Activated CD4-positive, CD25-positive, alpha-beta regulatory T cell treated with anti-CD3 and anti-CD28 coated beads, Interleukin-2, amount 50 U/mL, for 16 hours (primary cell): ENCODE data around the gene MRPS25.

Experiments used
- DNase-seq: peaks from one replicate; pipeline ENCODE4 v3.0.0-alpha.2; 2020; ENCODE audit warnings: low read depth, low spot score

The MRPS25 gene

DNA sequence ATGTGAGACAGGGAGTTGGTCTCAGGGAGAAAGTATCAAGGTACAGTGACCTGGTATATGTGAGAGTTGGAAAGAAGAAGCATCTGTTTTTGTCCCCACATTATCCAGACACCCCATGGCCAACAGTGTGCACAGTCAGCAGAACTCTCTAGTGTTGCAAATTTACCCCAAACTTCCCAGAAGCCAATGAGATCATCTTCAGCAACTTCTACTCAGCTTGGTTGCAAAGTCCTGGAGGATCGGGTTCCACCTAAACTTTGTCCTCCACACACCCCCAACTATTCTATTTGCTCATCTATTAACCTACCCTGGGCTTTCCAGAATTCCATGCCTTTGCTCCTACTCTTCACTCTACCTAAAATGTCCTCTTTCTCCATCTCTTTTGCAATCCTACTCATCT lies 18.1 kb upstream of the MRPS25 start:
- no peak for DNase-seq

DNA sequence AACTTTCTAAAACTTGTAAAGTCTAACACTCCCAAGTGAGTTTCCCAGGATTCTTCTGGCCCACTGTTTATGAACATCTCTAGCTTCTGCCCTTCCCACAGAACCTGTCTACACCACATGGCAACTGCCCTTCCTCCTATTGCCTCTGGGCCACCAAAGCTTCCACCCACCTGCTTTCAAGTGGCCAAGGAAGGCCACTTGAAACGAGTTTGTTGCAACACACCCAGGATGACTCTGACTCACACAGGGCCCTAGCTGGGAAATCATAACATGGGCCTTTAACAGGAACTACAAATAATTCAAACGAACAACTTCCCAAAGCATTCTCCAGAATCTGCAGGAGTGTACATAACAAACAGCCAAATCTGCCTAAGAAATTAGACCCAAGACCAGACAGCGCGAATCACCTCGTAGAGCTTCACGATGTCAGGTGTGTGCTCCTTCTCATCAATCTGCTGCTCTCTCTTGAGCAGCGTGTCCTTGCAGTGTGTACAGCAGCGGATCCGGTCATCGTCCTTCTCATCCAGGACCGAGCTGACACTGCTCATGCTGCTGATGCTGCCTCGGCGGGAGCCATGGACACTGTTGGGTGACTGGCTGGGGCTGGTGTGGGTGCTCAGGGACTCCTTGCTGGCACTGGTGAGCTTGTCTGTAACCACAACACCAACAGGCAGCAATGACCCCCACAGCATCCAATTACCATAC lies 17.0 kb upstream of the MRPS25 start:
- DNase-seq: no peak

DNA sequence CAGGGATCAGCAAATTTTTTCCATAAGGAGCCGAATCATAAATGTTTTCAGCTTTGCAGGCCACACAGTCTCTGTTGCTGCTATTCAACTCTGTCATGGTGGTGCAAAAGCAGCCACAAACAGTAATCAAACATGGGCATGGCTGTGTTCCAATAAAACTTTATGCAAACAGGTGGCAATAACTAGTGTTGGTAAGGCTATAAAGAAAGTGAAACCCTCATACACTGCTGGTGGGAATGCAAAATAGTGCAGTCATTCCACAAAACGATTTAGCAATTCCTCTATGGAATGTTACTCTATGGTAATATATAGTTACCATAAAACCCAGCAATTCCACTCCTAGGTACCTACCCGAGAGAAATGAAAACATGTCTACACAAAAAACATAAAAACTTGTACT lies 14.0 kb upstream of the MRPS25 start:
- DNase-seq: no peak

DNA sequence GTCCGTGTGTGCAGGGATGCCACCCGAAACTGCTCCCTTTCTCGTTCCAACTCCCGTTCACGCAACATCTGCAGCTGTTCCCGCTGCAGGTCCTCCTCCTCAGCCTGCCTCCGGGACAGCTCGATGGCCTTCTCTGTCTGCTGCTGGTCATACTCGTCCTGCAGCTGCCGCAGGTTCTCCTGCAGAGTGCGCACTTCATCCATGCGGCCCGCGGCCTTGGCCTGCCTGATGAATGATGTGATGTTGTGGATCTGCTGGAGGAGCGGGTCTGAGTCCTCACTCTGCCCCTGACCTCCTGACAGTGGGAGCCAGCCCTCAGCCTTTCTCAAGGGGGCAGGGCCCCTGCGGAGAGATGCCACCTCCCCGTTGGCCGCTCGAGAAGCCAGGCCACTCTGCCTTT lies 9.4 kb upstream of the MRPS25 start:
- no peak for DNase-seq

DNA sequence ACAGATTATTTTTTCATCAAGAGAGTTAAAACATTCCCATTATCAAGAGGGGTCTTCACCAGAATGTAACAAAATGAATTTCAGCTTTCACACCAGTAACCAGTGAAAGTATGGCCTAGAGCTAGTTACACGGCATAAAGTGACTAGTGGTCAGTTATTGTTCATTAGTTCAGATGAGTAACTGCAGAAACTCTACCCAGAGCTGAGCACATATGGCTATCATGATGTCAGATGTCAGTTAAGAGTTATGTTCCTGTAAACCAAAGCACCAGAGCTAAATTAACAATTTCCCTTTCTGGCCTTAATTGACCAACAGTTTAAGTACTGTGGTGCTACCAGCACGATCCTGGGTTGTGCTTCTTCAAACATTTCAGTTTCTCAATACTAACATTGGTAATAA lies 6.6 kb upstream of the MRPS25 start:
- no peak for DNase-seq

DNA sequence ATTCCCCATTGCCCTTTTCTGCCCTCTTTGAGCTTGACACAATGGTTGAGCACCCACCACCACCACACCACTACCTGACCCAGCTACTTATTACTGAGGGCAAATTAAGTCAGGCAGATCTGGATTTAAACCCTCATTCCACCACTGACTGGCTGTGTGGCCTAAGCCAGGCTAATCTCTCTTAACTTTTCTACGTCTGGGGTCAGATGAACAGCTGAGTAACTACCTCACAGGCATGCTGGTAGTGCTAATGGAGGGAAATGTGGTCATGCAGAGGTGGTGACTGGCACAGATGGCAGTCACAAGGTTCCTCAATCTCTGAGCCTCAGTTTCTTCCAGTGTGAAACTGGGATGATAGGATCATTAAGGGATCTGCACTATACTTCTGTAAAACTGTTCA lies 4.3 kb upstream of the MRPS25 start:
- no peak for DNase-seq

DNA sequence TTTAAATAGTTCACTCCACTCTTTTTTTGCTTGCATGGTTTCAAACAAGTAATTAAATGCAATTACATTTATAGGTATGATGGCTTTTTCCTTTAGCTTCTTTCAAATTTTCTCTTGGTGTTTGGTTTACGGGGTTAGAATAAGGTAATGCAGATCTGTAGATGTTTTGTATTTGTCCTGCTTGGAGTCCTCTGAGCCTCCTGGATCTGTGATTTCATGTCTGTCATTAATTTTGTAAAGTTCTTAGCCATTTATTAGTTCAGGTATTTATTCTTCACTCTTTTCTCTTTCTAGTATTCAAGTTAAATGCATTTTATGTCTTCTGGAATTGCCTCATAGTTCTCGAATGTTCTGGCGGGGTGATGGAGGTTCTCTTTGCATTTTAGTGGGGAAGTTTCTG lies 1.4 kb upstream of the MRPS25 start:
- no peak for DNase-seq

DNA sequence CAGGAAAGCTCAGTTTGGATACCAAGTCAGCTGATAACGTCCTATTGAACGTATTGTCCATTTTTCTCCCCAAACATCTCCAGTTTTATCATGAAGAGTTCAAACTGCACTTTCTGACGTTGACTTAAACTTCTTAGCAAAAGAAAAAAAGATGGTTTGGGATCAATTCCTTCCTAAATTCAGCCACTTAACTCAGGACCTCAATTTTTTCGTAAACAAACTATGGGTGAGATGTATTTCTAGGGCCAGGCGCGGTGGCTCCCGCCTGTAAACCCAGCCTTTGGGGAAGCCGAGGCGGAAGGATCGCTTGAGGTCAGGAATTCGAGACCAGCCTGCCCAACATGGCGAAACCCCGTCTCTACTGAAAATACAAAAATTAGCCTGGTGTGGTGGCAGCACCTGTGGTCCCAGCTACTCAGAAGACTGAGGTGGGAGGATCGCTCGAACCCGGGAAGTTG lies 464 bp upstream of the MRPS25 start:
- no peak for DNase-seq

DNA sequence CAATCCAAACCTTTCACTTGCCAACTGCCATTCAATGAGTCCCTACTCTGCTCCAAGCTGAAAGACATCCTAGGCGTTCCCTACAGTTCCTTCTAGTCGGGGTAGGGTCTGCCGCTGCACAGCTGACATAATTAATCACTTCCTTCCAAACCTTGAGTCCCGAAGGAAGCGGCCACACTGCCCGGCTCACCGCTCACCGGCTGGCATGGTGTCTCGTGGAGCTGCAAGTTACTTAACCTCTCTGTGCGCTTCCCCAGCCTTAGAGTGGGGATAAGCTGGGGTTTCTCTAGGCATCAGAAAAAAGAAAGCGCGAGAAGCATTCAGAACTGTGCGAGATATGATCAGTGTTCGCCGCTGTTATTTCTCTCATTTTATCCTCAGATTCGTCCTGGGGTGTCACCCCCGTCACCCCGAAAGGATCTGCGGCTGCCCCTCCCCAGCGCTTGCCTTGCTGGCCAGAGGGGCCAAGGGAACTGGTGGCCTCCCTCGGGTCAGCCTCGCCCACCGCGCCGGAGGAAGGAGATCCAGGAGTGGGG lies 748 bp downstream of the MRPS25 start:
- DNase-seq: no peak

DNA sequence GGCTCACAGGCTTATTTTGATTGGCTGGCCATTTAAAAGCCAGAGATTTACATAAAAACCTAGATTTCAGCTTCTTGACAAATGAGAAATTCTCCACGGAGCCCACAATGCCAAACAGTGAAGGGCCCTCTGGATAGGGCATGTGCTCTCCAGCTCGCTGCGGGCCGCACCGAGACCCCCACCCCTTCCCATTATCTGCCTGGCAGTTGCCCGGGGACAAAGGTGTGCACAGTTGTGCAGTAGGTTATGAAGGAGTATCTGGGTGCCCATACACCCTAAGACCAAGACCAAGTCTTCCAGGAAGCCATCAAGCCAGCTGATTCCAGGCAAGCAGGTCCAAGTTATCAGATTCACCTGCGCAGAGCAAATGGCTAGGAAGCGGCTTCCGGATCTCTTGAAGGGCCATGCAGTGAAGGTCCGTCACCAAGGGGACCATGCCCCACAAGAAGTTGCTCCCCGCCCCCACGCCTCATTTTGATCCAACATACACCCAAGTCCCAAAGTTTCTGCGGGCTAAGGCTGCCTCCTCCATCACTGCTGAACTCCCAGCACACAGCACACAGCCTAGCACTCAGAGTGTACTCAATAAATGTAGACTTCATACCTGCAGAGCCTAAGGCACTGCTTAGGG lies 1.3 kb downstream of the MRPS25 start:
- no peak for DNase-seq

DNA sequence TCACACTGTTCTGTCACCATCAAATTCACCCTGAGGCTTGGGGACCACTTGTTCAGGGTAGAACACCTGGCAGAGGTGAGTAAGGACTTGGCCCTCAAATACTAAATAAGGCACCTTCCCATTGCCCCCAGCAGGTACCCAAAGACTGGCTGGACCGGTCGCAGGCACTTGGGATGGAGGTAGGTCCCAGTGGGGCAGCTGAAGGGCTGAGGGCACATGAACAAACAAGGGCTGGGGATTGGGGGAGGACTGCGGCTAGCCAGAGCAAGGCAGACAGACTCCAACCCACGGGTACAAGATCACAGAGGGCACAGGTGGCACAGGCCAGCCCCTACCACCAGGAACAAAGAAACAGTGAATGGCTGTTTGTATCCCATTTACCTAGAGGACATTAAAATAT lies 1.9 kb downstream of the MRPS25 start:
- DNase-seq: no peak

DNA sequence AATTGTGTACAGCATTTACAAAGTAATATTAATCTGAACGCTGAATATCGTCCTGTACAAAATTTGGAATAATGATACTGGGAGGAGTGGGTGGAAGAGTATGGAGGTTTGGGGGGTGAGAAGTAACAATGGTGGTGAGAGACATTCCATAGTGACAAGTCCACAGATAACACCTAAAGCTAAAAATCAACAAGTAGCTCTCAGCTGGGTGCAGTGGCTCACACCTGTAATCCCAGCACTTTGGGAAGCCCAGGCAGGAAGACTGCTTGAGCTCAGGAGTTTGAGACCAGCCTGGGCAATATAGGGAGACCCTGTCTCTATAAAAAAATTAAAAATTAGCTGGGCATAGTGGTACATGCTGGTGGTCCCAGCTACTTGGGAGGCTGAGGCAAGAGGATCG lies 5.1 kb downstream of the MRPS25 start:
- DNase-seq: no peak

DNA sequence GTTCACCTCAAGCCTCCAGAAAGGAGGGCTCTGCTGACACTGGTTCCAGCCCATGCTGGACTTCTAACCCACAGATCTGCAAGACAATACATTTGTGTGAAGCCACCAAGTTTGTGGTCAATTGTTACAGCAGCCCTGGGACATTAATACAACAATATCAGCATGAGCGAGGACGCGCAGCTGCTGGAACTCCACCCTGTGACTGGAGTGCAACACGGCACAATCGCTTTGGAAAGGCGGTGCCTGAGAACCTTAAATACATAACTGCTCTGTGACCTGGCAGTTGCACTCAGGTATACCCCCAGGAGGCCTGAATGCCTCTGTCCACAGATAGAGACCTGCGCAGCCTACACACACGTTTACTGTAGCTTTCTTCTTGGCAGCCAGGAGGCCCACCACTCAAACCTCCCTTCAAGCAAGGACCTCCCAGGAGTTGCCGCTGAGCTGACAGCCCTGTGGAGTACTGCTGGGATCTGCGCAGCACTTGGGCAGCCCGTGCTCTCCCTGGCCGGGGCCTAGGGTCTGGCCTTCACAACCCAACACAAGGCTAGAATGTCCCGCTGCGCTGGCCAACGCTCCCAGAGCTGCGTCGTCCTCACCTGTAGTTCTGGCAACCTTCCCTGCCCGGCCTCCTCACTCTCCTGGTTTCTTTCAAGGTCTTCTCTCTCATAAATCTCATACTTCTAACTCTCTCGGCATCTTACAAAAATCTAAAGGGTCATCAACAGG lies 8.3 kb downstream of the MRPS25 start:
- no peak for DNase-seq

DNA sequence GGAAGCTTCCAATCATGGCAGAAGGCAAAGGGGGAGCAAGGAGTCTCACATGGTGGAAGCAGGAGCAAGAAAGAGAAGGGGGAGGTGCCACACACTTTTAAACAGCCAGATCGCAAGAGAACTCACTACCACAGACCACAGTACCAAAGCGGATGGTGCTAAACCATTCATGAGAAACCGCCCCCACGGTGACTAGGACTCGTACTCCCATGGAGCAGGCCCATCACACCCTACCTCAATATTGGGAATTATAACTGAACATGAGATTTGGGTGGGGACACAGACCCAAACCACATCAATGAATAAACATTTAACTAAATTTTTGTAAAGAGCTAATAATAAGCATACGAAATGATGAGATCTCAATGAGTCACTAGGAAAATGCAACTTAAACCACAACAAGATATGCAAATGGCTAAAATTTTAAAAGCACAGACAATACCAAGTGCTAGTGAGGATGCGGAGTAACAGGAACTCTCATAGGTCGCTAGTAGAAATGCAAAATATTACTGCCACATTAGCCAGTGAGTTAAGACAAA lies 10.0 kb downstream of the MRPS25 start:
- DNase-seq: peak; percentile 26

DNA sequence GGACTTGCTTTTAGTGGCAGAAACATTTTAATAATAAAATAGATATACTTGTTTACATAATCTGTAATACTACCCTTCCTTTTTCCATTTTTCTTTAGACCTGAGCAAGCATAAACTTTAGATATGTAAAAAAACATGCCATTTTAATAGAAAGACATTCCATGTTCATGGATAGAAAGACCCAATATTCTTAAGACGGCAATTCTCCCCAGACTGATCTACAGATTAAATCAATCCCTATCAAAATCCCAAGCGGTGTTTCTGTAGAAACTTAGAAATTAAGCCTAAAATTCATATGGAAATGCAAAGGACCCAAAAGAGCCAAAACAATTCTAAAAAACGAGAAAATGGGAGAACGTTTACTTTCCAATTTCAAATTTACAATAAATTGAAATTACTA lies 11.6 kb downstream of the MRPS25 start:
- DNase-seq: no peak

DNA sequence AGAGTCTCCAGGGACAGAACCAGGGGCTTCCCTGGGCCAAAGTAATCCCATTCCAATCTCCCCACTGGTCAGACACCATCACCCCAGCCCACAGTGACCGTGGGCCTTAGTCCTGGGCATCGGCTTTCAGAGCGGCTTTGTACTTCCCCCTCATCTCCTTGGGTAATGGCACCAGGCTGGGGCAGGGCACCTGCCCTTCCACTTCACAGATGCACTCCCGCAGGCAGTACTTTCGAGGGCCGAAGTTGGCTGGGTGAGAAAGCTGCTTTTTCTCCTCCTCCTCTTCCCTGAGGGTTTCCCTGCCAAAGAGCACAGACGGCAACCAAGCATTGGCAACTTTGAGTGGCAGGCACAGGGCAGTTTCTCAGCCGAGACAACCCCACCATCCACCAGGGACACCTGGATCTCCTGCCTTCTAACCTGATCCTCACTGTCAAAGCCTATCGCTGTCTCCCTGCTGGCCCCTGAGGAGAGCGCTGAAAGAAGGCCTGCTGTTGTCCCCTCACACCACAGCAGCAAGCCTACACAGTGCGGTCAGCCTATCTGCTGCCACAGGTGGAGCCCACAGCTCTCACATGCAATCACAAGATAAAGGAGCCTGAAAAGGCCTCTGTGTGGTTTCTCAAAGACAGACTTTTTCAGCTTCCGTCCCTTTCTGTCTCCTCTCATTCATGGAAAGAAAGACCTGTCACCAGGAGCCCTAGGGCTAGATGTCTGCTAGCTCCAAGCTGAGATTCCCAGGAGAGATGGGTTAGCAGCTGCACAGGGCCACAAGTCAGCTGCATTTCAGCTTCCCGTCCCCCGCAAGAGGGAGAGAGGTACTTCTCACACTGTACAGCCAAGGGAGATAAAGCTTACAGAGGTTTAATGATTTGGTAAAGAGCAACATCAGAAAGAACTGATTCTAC lies 12.5 kb downstream of the MRPS25 start:
- DNase-seq: no peak

DNA sequence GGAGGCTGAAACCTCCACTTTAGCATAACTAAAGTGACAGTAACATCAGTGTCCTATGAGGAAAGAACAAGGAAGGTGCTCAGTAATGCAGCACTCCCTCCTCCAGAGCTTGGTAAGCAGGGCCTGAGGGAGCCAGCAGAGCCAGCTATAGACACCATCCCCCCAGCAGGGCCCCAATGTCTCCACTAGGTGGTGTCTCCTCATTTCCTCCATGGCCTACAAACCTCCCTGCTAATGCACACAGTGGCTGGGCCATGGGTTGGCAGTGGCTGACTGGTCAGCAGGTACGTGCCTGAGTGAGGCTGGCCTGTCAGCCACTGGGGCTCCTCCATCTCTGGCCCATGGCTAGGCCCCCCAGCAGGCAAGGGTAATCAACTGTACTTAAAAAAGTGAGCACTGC lies 13.6 kb downstream of the MRPS25 start:
- DNase-seq: no peak

DNA sequence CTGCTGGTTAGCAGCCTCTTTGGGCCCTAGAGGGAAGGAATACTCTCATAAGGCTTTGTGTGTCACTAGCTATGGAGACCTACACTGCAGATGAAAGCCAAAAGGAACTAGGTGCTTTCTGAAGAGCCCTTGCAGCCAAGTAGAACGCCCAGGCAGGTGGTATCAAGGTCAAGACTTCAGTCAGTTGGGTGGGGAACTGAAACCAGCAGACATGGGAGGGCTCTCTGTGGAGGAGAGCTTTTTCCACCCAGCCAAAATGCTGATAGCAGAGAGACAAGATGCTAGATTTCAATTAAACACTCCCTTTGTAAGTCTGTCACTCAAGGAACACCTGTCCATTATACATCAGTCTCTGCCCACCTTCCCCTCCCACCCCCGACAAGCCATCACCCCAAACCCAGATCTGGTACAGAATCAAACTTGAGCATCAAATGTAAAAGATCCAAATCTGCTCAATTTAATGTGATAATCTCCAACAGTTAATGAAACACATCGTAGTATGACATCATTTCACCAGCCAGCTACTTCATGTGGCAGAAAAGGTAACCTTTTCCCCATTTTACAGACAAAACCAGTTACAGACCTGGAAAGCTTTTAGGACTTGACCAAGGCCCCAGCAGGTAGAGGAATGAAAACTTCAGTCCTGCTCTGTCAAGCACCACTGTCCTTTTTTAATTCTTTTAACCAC lies 14.6 kb downstream of the MRPS25 start:
- no peak for DNase-seq

DNA sequence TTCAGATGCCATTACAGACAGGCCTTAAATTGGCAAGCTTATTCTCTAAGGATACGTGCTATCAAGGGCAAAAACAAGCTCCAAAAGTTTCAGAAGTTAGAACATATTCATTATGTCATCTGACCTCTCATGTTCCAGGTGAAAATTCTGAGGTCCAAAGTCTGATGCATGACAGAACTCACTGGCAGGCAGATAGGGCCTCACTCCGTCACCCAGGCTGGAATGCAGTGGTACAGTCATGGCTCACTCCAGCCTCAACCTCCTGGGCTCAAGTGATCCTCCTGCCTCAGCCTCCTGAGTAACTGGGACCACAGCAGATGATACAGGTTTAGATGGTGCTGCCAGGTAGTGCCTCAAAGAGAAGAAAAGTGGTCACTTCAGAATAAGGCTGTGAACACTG lies 15.5 kb downstream of the MRPS25 start:
- DNase-seq: no peak

DNA sequence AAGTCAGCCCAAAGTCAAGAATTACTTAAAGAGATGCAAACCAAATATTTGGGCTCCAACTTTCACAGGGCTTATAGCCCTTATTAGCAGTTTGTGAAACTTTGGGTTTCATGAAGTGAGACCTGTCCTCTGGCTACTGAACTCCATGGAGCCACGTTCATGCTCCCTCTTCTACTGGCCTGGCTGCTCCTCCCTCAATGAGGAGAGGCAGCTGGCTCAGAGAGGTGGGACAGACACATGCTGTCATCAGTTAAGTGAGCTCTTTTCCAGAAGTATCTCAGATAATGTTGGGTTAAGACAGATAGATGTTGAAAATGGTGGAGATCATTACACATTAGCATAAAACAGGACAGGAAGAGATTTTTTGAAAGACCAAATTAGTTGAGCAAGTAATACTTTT lies 19.4 kb downstream of the MRPS25 start:
- DNase-seq: no peak

DNA sequence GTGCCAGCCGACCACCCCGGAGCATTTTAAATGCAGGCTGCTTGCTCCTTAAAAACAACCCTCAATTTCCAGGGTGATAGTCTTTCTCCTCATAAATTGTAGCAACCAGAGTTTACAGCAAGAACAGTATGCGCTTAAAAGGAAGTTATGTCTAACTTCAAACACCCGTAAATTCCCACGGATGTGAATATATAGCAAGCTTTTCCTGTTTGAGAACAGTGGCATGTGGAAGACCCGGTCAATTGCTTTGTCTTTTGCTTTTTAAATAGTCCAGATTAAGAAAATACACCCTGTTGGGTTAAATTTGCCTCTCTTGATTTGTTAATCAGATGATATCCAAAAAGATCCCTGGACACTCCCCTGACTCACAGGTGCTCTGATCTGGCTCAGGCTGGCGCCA lies 20.8 kb downstream of the MRPS25 start:
- no peak for DNase-seq
